ENCODE data around the gene KCNG2. TPM values are rescaled to one million over a fixed set of nuclear protein-coding genes. Genes with fewer than 3 reads are reported as not detected.

KCNG2 gene
- total and polyA plus RNA-seq, 2 experiments from 2014 or later, result 0.13 to 0.52 TPM

DNA sequence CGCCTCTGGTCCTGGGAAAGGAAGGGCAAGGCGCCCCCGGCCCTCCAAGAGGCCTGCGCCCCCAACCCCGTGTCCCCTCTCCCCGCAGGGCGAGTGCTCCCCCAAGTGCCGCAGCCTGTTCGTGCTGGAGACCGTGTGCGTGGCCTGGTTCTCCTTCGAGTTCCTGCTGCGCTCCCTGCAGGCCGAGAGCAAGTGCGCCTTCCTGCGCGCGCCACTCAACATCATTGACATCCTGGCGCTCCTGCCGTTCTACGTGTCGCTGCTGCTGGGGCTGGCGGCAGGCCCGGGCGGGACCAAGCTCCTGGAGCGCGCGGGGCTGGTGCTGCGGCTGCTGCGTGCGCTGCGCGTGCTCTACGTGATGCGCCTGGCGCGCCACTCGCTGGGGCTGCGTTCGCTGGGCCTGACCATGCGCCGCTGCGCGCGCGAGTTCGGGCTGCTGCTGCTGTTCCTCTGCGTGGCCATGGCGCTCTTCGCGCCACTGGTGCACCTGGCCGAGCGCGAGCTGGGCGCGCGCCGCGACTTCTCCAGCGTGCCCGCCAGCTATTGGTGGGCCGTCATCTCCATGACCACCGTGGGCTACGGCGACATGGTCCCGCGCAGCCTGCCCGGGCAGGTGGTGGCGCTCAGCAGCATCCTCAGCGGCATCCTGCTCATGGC is 101.3 kb downstream of the KCNG2 start:
- H3K27me3 Mint-ChIP-seq (ENCODE audit: insufficient read depth, low read depth, poor library complexity), result peaks cover 19% of the 10 kb centered on the region
- H3K9me3 Mint-ChIP-seq, result peaks cover 71% of the 10 kb centered on the region
- no peak for ATAC-seq

More for the DNA sequence above, 101.3 kb downstream of the KCNG2 start:
- Mint-ChIP-seq H3K27ac (no peak overlapping the region), H3K36me3 (ENCODE audit: low read depth) (peaks cover 48% of the 10 kb centered on the region), H3K4me1 (no peaks in the 10 kb centered on the region), H3K4me3 (no peak overlapping the region)
- DNase-seq (ENCODE audit: low spot score), result no peak
- TF ChIP-seq EZH2phosphoT487 (IDR thresholded peaks at IDR 0.05; ENCODE audit: unreplicated experiment) (no peak), POLR2AphosphoS5 (IDR thresholded peaks at IDR 0.05; ENCODE audit: low read depth) (no peak), ZNF114 (CRISPR knock-in tag; IDR thresholded peaks at IDR 0.05) (no peak), ZNF331 (CRISPR knock-in tag; IDR thresholded peaks at IDR 0.05; ENCODE audit: low read depth) (no peak), JUNB (IDR thresholded peaks at IDR 0.05; ENCODE audit: unreplicated experiment) (no peak), STAT1 (IDR thresholded peaks at IDR 0.05; ENCODE audit: unreplicated experiment) (no peak), CREB1 (CRISPR knock-in tag; IDR thresholded peaks at IDR 0.05; ENCODE audit: low read depth) (no peak), NANOG (IDR thresholded peaks at IDR 0.05; ENCODE audit: borderline replicate concordance) (no peak), EZH2 (IDR thresholded peaks at IDR 0.05; ENCODE audit: low read depth, unreplicated experiment) (no peak)
- TF ChIP-seq, protein P1, sequence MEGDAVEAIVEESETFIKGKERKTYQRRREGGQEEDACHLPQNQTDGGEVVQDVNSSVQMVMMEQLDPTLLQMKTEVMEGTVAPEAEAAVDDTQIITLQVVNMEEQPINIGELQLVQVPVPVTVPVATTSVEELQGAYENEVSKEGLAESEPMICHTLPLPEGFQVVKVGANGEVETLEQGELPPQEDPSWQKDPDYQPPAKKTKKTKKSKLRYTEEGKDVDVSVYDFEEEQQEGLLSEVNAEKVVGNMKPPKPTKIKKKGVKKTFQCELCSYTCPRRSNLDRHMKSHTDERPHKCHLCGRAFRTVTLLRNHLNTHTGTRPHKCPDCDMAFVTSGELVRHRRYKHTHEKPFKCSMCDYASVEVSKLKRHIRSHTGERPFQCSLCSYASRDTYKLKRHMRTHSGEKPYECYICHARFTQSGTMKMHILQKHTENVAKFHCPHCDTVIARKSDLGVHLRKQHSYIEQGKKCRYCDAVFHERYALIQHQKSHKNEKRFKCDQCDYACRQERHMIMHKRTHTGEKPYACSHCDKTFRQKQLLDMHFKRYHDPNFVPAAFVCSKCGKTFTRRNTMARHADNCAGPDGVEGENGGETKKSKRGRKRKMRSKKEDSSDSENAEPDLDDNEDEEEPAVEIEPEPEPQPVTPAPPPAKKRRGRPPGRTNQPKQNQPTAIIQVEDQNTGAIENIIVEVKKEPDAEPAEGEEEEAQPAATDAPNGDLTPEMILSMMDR (conservative IDR thresholded peaks at IDR 0.05; ENCODE audit: low read depth in 2 of 2), result no peak
- TF ChIP-seq, protein P2, sequence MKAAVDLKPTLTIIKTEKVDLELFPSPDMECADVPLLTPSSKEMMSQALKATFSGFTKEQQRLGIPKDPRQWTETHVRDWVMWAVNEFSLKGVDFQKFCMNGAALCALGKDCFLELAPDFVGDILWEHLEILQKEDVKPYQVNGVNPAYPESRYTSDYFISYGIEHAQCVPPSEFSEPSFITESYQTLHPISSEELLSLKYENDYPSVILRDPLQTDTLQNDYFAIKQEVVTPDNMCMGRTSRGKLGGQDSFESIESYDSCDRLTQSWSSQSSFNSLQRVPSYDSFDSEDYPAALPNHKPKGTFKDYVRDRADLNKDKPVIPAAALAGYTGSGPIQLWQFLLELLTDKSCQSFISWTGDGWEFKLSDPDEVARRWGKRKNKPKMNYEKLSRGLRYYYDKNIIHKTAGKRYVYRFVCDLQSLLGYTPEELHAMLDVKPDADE (IDR thresholded peaks at IDR 0.05), result no peak
- TF ChIP-seq, protein P3, sequence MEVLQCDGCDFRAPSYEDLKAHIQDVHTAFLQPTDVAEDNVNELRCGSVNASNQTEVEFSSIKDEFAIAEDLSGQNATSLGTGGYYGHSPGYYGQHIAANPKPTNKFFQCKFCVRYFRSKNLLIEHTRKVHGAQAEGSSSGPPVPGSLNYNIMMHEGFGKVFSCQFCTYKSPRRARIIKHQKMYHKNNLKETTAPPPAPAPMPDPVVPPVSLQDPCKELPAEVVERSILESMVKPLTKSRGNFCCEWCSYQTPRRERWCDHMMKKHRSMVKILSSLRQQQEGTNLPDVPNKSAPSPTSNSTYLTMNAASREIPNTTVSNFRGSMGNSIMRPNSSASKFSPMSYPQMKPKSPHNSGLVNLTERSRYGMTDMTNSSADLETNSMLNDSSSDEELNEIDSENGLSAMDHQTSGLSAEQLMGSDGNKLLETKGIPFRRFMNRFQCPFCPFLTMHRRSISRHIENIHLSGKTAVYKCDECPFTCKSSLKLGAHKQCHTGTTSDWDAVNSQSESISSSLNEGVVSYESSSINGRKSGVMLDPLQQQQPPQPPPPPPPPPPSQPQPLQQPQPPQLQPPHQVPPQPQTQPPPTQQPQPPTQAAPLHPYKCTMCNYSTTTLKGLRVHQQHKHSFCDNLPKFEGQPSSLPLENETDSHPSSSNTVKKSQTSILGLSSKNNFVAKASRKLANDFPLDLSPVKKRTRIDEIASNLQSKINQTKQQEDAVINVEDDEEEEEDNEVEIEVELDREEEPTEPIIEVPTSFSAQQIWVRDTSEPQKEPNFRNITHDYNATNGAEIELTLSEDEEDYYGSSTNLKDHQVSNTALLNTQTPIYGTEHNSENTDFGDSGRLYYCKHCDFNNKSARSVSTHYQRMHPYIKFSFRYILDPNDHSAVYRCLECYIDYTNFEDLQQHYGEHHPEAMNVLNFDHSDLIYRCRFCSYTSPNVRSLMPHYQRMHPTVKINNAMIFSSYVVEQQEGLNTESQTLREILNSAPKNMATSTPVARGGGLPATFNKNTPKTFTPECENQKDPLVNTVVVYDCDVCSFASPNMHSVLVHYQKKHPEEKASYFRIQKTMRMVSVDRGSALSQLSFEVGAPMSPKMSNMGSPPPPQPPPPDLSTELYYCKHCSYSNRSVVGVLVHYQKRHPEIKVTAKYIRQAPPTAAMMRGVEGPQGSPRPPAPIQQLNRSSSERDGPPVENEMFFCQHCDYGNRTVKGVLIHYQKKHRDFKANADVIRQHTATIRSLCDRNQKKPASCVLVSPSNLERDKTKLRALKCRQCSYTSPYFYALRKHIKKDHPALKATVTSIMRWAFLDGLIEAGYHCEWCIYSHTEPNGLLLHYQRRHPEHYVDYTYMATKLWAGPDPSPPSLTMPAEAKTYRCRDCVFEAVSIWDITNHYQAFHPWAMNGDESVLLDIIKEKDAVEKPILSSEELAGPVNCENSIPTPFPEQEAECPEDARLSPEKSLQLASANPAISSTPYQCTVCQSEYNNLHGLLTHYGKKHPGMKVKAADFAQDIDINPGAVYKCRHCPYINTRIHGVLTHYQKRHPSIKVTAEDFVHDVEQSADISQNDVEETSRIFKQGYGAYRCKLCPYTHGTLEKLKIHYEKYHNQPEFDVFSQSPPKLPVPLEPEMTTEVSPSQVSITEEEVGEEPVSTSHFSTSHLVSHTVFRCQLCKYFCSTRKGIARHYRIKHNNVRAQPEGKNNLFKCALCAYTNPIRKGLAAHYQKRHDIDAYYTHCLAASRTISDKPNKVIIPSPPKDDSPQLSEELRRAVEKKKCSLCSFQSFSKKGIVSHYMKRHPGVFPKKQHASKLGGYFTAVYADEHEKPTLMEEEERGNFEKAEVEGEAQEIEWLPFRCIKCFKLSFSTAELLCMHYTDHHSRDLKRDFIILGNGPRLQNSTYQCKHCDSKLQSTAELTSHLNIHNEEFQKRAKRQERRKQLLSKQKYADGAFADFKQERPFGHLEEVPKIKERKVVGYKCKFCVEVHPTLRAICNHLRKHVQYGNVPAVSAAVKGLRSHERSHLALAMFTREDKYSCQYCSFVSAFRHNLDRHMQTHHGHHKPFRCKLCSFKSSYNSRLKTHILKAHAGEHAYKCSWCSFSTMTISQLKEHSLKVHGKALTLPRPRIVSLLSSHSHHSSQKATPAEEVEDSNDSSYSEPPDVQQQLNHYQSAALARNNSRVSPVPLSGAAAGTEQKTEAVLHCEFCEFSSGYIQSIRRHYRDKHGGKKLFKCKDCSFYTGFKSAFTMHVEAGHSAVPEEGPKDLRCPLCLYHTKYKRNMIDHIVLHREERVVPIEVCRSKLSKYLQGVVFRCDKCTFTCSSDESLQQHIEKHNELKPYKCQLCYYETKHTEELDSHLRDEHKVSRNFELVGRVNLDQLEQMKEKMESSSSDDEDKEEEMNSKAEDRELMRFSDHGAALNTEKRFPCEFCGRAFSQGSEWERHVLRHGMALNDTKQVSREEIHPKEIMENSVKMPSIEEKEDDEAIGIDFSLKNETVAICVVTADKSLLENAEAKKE (CRISPR knock-in tag; IDR thresholded peaks at IDR 0.05), result no peak
- TF ChIP-seq, protein P4, sequence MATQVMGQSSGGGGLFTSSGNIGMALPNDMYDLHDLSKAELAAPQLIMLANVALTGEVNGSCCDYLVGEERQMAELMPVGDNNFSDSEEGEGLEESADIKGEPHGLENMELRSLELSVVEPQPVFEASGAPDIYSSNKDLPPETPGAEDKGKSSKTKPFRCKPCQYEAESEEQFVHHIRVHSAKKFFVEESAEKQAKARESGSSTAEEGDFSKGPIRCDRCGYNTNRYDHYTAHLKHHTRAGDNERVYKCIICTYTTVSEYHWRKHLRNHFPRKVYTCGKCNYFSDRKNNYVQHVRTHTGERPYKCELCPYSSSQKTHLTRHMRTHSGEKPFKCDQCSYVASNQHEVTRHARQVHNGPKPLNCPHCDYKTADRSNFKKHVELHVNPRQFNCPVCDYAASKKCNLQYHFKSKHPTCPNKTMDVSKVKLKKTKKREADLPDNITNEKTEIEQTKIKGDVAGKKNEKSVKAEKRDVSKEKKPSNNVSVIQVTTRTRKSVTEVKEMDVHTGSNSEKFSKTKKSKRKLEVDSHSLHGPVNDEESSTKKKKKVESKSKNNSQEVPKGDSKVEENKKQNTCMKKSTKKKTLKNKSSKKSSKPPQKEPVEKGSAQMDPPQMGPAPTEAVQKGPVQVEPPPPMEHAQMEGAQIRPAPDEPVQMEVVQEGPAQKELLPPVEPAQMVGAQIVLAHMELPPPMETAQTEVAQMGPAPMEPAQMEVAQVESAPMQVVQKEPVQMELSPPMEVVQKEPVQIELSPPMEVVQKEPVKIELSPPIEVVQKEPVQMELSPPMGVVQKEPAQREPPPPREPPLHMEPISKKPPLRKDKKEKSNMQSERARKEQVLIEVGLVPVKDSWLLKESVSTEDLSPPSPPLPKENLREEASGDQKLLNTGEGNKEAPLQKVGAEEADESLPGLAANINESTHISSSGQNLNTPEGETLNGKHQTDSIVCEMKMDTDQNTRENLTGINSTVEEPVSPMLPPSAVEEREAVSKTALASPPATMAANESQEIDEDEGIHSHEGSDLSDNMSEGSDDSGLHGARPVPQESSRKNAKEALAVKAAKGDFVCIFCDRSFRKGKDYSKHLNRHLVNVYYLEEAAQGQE (IDR thresholded peaks at IDR 0.05; ENCODE audit: unreplicated experiment), result no peak
- Histone ChIP-seq H3K79me2 (replicated peaks; ENCODE audit: insufficient read depth) (no peaks in the 10 kb centered on the region), H3K4me3 (no peak overlapping the region), H3K27me3 (ENCODE audit: insufficient read depth) (no peaks in the 10 kb centered on the region), H3K9me2 (ENCODE audit: insufficient read depth) (no peaks in the 10 kb centered on the region), H2AFZ (no peak overlapping the region), H3F3A (replicated peaks; ENCODE audit: low read depth) (no peaks in the 10 kb centered on the region), H3K27ac (ENCODE audit: low read depth) (no peak overlapping the region), H3K4me2 (no peak overlapping the region), H3K36me3 (ENCODE audit: insufficient read depth) (no peaks in the 10 kb centered on the region), H4K20me1 (replicated peaks; ENCODE audit: insufficient read depth) (no peaks in the 10 kb centered on the region), H3K4me1 (ENCODE audit: insufficient read depth) (no peaks in the 10 kb centered on the region)

Data from GM23338 (cell line).